Epithelial cell of esophagus (primary cell): ENCODE data around the gene MYCBP.

Experiments
- DNase-seq: peaks from one replicate; pipeline ENCODE4 v3.0.0; 2010; ENCODE audit warnings: low read depth
- H3K4me3 ChIP-seq: 2 replicates; pipeline ENCODE4 v1.5.1; 2011; ENCODE audit warnings: mild to moderate bottlenecking, low read length, control low read depth
- TF ChIP-seq, protein P1 (sequence below): IDR thresholded peaks from 2 replicates; pipeline ENCODE4 v1.5.1; 2011; ENCODE audit warnings: low read depth, mild to moderate bottlenecking, low read length, control low read depth, inconsistent platforms; ENCODE audit not compliant: insufficient read depth; ENCODE audit errors: missing control alignments

Gene MYCBP

DNA sequence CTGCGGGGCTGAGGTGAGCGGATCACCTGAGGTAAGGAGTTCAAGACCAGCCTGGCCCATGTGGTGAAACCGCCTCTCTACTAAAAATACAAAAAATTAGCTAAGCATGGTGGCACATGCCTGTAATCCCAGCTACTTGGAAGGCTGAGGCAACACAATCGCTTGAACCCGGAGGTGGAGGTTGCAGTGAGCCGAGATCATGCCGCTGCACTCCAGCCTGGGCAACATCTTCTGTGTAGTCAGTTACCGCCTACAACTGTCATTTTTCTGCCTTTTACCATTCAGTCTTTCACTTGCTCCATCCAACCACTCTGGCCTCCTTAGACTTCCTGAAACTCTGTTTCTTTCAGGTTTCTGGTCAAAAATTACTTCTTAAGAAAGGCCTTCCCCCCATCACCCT lies 2.2 kb downstream of the MYCBP start:
- DNase-seq, result no peak
- TF ChIP-seq, protein P1, sequence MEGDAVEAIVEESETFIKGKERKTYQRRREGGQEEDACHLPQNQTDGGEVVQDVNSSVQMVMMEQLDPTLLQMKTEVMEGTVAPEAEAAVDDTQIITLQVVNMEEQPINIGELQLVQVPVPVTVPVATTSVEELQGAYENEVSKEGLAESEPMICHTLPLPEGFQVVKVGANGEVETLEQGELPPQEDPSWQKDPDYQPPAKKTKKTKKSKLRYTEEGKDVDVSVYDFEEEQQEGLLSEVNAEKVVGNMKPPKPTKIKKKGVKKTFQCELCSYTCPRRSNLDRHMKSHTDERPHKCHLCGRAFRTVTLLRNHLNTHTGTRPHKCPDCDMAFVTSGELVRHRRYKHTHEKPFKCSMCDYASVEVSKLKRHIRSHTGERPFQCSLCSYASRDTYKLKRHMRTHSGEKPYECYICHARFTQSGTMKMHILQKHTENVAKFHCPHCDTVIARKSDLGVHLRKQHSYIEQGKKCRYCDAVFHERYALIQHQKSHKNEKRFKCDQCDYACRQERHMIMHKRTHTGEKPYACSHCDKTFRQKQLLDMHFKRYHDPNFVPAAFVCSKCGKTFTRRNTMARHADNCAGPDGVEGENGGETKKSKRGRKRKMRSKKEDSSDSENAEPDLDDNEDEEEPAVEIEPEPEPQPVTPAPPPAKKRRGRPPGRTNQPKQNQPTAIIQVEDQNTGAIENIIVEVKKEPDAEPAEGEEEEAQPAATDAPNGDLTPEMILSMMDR, result no peak
- no peak overlapping the region for H3K4me3 ChIP-seq

DNA sequence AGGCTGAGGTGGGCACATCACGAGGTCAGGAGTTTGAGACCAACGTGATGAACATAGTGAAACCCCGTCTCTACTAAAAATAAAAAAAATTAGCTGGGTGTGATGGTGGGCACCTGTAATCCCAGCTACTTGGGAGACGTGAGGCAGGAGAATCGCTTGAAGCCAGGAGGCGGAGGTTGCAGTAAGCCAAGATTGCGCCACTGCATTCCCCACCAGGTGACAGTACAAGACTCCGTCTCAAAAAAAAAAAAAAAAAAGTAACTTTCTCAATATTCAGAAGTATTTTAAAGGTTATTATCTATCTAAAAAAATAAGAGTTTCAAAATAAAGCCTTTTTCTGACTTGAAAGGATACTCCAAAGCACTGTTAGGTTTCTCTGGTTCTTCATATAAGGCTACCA lies 5.9 kb downstream of the MYCBP start:
- TF ChIP-seq, protein P1, result no peak
- DNase-seq, result no peak
- no peak overlapping the region for H3K4me3 ChIP-seq

DNA sequence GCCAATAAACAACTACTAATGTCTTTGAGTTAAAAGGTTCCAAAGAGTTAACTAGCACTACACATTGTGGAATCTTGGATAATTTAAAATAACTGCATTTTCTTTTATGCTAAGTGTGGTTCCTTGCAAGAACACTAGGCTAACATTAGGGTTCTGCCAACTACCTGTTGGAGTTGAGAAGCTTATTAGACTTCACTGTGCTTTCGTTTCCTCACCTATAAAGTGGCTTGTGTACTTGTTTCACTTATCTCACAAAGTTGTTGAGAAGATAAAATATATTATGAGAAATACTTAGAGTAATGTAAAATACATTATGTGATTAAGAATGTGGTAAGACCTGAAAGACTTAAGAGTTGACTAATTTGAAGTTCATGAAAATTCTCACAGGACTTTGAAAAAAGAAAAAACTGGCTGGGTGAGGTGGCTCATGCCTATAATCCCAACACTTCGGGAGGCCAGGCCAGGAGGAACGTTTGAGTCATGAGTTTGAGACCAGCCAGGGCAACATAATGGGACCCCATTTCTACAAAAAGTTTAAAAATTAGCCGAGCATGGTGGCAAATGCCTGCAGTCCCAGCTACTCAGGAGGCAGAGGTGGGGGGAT lies 7.9 kb downstream of the MYCBP start:
- no peak overlapping the region for H3K4me3 ChIP-seq
- peak; percentile 69 for DNase-seq
- TF ChIP-seq, protein P1, result no peak

DNA sequence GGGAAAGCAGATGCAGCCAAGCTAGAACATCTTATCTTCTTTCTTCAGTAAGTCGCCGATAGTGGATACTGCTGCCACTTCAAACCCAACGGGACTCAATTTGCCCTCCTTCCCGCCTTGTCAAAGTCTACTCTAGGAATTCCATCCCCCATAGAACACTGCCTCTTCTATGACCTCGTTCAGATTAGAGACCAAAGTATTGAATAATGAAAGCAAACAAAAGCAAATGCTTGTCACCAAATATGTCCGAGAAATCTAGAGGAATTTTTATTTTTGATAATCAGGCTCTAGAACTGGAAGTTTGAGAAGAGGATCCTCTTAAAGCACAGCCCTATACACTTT lies 12.7 kb downstream of the MYCBP start:
- TF ChIP-seq, protein P1, result no peak
- DNase-seq, result peak; percentile 13
- H3K4me3 ChIP-seq, result peak overlapping the region; percentile 65

DNA sequence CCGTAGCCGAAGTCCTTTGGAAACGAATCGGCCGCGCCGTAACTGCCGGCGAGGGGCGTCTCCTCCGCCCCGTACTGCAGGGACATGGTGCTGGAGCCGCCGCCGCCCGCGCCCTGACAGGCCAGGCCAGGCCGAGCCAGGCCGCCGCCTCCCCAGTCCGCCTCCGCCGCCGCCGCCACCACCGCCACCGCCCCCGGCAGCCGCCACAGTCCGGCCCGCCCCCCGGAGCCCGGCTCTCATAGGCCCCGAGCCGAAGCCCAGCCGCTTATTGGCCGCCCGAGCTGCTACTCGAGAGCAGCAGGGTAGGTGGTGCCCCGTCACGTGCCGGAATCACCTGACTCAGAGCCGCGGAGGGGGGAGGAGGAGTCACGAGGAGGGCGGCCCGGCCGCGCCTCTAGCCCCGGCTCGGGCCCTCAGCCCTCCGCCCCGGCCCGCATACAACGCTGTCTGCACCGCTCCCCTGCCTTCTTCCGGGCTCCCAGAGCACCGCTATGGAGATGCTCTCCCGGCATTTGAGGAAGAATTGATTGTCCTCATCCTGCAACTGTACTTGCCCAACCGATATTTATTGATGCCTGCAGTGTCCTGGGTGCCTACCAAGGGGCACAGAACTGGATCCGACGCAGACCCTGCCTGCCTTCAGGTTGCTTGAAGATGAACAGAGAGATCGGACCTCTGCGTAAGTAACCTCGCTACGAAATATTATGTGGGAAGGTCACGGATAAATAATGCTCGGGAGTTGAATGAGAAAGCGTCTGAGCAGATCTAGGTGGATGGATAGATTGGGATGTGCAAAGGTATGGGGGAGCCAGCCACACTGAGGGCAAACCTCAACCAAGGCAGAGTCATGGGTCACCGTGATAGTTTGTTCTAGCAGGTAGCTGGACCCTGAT lies 13.3 kb downstream of the MYCBP start, which contains the start of gene RRAGC:
TSS of gene RRAGC (minus strand) at position 212 of the 893 bp plus-strand sequence. CDS start at position 86, 126 bp downstream.
- TF ChIP-seq, protein P1, result no peak
- peak within 1 kb of the TSS; percentile 77 for H3K4me3 ChIP-seq
- DNase-seq, result peak; percentile 99

DNA sequence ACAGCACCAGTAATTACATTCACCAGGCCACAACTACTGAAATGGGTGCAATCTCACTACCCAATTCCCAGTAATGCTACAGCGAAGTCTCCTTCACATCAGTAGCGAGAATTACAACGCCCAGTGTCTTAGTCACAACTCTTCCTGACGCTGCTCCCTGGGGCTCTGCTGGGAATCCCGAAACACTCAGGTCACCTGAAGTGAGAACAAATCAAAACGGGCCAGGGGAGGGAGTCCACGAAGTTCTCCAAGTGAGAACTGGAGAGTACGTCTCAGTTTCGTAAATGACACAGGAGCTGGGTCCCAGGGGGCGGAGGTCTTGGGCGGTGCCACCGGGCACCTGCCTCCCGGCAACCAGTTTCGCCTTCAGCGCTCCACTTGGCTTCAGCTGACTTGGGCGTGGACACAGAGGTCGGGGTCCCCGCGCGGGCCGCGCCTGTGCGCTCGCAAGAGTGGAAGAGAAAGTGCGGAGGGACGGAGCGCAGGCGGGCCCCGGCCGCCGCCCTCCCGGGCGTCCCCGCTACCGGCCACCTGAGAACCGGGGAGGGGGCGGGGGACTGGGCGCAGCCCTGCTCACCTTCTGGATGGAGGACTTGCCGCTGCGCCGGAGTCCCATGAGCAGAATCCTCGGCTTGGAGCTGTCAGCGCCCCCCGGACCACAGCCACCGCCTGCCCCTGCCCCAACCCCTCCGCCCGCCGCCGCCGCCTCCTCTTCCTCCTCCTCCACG lies 14.2 kb downstream of the MYCBP start:
- DNase-seq, result peak; percentile 94
- TF ChIP-seq, protein P1, result no peak

More for the DNA sequence above, 14.2 kb downstream of the MYCBP start:
- peak overlapping the region; percentile 77 for H3K4me3 ChIP-seq
